NCI-H748 (cell line): Measurements from ENCODE around the gene TMEM60.
"Not testable (repeated sequence)": the region's sequence is repeated elsewhere in the genome, so short reads cannot be mapped to it uniquely, and the experiment has no call there.

Source experiments
- DNase-seq: peaks from one replicate; lab custom pipeline; 2025; ENCODE audit not compliant: unreplicated experiment; lab: John Stamatoyannopoulos, UW

TMEM60 gene

GRCh38 chr7:77812290-77812685 lies 14.1 kb upstream of the TMEM60 start:
- DNase-seq: no peak

GRCh38 chr7:77811516-77812289 lies 13.5 kb upstream of the TMEM60 start:
- no peak for DNase-seq

- no peak for DNase-seq
Measured at GRCh38 chr7:77808517-77808916, 10.3 kb upstream of the TMEM60 start.

- no peak for DNase-seq
Measured at GRCh38 chr7:77806425-77806824, 8.2 kb upstream of the TMEM60 start.

GRCh38 chr7:77802557-77803405 lies 4.5 kb upstream of the TMEM60 start:
- DNase-seq: no peak

GRCh38 chr7:77800730-77801129 lies 2.5 kb upstream of the TMEM60 start:
- no peak for DNase-seq

GRCh38 chr7:77800158-77800557 lies 1.9 kb upstream of the TMEM60 start:
- no peak for DNase-seq

GRCh38 chr7:77799078-77799964 lies 1.1 kb upstream of the TMEM60 start:
- peak; percentile 59 for DNase-seq

GRCh38 chr7:77797734-77798393 lies 370 bp downstream of the TMEM60 start:
- DNase-seq: peak; percentile 84

GRCh38 chr7:77796960-77797359 lies 1.3 kb downstream of the TMEM60 start:
- peak; percentile 6 for DNase-seq

GRCh38 chr7:77796109-77796508 lies 2.1 kb downstream of the TMEM60 start:
- DNase-seq: no peak

GRCh38 chr7:77794000-77794399 lies 4.2 kb downstream of the TMEM60 start:
- DNase-seq: no peak

GRCh38 chr7:77791956-77792355 lies 6.3 kb downstream of the TMEM60 start:
- no peak for DNase-seq

GRCh38 chr7:77791336-77791735 lies 6.9 kb downstream of the TMEM60 start:
- peak; percentile 91 for DNase-seq

- DNase-seq: no peak
Measured at GRCh38 chr7:77788327-77788902, 9.8 kb downstream of the TMEM60 start.

GRCh38 chr7:77786741-77787140 lies 11.5 kb downstream of the TMEM60 start:
- DNase-seq: no peak

- no peak for DNase-seq
Measured at GRCh38 chr7:77786018-77786417, 12.2 kb downstream of the TMEM60 start.

- not testable (repeated sequence) for DNase-seq
Measured at GRCh38 chr7:77784426-77784825, 13.8 kb downstream of the TMEM60 start.

- DNase-seq: no peak
Measured at GRCh38 chr7:77783545-77783944, 14.7 kb downstream of the TMEM60 start.

GRCh38 chr7:77783111-77783510 lies 15.1 kb downstream of the TMEM60 start:
- DNase-seq: no peak
